NCI-H82 treated with DMSO at 0.1 percent for 48 hours (cell line): Measurements from ENCODE around the gene AARS1.
"Not testable (repeated sequence)": the region's sequence is repeated elsewhere in the genome, so short reads cannot be mapped to it uniquely, and the experiment has no call there.

Source experiments
- DNase-seq: peaks from one replicate; lab custom pipeline; 2025; ENCODE audit not compliant: unreplicated experiment; lab: John Stamatoyannopoulos, UW

Gene AARS1

DNA sequence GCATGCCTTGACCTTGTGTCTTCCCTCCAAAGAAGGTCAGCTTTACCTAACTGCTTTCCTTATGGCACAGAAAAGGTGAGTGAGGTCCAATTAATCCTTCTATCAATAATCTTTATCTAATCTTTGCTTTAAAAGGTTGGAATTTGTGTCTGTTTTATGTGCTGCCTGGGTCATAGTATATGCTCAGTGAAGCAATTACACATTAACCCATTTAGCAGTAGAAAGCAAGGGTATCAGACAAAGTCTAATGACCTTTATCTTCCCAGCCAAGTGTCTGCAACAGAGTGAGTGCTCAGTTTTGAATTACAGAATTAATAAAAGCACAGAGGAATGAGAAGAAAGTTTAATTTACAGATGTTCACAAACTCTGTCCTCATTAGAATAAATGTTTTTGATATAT lies 63.3 kb downstream of the AARS1 start:
- not testable (repeated sequence) for DNase-seq

DNA sequence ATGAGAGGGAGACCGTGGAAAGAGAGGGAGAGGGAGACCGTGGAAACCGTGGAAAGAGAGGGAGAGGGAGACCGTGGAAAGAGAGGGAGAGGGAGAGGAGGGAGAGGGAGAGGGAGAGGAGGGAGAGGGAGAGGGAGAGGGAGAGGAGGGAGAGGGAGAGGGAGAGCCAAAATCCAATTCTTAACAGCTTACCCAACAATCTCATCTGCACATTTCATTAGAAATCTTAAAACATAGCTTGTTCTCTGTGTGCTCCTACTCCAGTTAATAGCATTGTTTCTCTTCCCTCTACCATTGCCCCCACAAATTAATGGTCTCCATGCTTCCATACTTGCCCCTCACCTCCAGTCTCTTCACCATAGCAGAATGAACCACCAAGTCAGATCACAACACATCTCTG lies 63.9 kb downstream of the AARS1 start:
- DNase-seq = not testable (repeated sequence)

DNA sequence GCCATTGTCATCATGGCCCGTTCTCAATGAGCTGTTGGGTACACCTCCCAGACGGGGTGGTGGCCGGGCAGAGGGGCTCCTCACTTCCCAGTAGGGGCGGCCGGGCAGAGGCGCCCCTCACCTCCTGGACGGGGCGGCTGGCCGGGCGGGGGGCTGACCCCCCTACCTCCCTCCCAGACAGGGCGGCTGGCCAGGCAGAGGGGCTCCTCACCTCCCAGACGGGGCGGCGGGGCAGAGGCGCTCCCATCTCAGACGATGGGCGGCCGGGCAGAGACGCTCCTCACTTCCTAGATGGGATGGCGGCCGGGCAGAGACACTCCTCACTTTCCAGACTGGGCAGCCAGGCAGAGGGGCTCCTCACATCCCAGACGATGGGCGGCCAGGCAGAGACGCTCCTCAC lies 64.7 kb downstream of the AARS1 start:
- not testable (repeated sequence) for DNase-seq

DNA sequence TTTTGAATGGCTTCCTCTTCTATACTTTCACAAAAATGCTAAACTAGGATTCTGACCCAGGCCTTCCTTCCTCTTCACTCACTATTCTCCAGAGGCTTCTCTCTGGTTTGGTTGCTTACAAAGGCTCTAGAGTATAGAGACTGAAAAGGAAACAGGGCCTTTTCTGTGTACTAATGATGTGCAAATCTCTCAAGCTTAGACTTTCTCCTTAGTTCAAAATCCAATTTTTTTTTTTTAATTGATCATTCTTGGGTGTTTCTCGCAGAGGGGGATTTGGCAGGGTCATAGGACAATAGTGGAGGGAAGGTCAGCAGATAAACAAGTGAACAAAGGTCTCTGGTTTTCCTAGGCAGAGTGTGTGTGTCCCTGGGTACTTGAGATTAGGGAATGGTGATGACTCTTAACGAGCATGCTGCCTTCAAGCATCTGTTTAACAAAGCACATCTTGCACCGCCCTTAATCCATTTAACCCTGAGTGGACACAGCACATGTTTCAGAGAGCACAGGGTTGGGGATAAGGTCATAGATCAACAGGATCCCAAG lies 65.3 kb downstream of the AARS1 start:
- DNase-seq = not testable (repeated sequence)

DNA sequence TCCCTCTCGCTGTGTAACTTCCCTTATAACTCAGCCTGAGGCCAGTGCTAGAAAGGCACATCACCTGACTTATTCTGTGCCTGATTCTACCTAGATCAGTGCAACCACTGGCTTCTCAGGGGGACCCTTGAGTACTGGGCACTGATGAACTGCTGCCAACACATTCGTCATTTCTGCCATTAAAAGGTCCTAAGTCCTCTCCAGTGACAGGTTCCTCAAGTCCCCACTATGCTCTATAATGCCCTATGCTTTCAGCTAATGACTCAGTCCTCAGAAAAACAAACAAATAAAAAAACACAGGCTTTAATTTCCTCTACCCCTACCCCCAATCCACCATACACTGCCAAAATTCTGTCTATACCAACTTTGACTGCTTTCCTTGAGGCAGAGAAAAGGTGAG lies 66.1 kb downstream of the AARS1 start:
- DNase-seq = not testable (repeated sequence)

DNA sequence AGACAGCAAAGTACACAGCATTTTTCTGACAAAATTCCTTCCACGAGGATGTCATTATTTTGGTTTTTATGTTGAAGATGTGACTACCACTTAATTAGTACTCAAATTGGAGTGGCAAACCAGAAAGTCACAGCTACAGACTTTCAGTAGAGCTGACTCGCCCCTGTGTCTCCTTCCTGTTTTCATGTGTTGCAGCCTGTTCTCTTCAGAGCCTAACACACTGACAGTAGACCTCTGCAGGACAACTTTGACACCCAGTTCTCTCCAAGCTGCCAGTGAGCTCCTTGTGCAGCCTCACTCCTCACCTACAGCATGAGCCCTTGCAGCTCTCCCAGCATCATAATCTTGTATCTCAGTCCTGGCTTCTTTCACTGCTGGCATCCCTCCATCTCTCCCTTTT lies 66.7 kb downstream of the AARS1 start:
- DNase-seq = not testable (repeated sequence)

DNA sequence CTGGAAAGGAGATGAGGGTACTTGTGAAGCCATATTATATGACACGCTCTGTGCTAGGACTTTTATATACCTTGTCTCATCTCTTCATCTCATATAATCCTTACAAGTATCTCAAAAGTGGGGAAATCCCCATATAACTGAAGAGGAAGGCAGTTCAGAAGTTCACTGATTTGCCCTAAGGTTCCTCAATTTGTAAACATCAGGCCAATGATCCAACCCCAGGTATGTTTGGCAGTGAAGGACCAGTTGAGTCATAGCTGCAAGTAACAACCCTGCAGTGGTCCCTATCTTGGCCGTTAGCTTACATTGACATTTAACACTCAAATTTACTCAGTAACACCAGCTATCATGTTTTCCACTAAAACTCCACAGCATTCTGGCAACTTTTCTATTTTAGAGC lies 70.7 kb downstream of the AARS1 start:
- not testable (repeated sequence) for DNase-seq

DNA sequence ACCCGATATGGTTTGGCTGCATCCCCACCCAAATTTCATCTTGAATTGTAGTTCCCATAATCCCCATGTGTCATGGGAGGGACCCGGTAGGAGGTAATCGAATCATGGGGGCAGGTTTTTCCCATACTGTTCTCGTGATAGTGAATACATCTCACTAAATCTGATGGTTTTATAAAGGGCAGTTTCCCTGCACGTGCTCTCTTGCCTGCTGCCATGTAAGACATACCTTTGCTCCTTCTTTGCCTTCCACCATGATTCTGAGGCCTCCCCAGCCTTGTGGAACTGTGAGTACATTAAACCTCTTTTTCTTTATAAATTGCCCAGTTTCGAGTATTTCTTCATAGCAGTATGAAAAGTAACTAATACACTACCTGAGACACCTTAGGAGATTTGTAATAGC lies 82.9 kb downstream of the AARS1 start:
- not testable (repeated sequence) for DNase-seq

DNA sequence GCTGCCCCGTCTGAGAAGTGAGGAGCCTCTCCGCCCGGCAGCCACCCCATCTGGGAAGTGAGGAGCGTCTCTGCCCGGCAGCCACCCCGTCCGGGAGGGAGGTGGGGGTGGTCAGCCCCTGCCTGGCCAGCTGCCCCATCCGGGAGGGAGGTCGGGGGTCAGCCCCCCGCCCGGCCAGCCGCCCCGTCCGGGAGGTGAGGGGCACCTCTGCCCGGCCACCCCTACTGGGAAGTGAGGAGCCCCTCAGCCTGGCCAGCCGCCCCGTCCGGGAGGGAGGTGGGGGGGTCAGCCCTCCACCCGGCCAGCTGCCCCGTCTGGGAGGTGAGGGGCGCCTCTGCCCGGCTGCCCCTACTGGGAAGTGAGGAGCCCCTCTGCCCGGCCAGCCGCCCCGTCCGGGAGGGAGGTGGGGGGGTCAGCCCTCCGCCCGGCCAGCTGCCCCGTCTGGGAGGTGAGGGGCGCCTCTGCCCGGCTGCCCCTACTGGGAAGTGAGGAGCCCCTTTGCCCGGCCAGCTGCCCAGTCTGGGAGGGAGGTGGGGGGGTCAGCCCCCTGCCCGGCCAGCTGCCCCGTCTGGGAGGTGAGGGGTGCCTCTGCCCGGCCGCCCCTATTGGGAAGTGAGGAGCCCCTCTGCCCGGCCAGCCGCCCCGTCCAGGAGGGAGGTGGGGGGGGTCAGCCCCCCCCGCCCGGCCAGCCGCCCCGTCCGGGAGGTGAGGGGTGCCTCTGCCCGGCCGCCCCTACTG lies 84.5 kb downstream of the AARS1 start:
- not testable (repeated sequence) for DNase-seq

DNA sequence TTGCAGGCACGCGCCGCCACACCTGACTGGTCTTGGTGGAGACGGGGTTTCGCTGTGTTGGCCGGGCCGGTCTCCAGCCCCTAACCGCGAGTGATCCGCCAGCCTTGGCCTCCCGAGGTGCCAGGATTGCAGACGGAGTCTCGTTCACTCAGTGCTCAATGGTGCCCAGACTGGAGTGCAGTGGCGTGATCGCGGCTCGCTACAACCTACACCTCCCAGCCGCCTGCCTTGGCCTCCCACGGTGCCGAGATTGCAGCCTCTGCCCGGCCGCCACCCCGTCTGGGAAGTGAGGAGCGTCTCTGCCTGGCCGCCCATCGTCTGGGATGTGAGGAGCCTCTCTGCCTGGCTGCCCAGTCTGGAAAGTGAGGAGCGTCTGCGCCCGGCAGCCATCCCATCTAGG lies 85.3 kb downstream of the AARS1 start:
- DNase-seq = not testable (repeated sequence)

DNA sequence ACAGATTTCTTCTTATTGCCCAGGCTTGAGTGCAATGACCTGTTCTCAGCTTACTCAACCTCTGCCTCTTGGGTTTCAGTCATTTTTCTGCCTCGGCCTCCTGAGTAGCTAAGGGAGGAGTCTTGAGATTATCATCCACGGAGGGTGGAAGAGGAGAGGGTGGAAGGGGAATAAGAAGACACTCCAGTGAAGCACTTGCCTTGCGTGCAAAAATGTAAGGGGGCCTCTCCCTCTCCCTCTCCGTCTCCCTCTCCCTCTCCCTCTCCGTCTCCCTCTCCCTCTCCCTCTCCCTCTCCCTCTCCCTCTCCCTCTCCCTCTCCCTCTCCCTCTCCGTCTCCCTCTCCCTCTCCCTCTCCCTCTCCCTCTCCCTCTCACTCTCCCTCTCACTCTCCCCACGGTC lies 85.8 kb downstream of the AARS1 start:
- not testable (repeated sequence) for DNase-seq
